AG09309 (cell line): ENCODE results near the gene ITGA11.

Experiments used
- DNase-seq: peaks from one replicate; pipeline ENCODE4 v3.0.0-alpha.2; 2010; ENCODE audit warnings: low read depth
- H3K4me3 ChIP-seq: 2 replicates; pipeline ENCODE4 v1.5.1; 2011; ENCODE audit warnings: mild to moderate bottlenecking, low read depth, low read length, moderate library complexity; ENCODE audit not compliant: control insufficient read depth
- TF ChIP-seq, protein P1 (sequence below): IDR thresholded peaks from 2 replicates; pipeline ENCODE4 v1.5.1; 2011; ENCODE audit warnings: mild to moderate bottlenecking, low read depth, low read length, inconsistent platforms; ENCODE audit not compliant: insufficient read depth, control insufficient read depth; ENCODE audit errors: missing control alignments

Gene ITGA11

DNA sequence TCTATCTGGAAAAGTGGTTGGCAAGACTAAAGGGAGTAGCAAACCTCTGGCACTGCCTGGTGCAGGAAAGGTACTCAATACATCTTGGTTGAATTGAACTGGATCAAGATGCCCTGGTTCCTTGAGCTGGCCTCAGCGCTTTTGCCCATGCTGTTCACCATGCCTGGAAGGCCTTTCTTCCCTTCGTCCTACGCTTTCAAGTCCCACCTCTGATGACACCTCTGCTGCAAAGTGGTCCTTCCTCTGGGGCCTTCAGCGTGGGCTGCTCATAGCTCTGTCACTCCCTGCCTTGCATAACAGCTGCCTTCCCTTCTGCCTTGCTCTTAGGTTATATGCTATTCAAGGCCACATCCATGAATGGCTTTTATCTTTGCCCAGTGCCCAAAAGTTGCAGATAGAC is 23.0 kb downstream of the ITGA11 start:
- no peak for DNase-seq

DNA sequence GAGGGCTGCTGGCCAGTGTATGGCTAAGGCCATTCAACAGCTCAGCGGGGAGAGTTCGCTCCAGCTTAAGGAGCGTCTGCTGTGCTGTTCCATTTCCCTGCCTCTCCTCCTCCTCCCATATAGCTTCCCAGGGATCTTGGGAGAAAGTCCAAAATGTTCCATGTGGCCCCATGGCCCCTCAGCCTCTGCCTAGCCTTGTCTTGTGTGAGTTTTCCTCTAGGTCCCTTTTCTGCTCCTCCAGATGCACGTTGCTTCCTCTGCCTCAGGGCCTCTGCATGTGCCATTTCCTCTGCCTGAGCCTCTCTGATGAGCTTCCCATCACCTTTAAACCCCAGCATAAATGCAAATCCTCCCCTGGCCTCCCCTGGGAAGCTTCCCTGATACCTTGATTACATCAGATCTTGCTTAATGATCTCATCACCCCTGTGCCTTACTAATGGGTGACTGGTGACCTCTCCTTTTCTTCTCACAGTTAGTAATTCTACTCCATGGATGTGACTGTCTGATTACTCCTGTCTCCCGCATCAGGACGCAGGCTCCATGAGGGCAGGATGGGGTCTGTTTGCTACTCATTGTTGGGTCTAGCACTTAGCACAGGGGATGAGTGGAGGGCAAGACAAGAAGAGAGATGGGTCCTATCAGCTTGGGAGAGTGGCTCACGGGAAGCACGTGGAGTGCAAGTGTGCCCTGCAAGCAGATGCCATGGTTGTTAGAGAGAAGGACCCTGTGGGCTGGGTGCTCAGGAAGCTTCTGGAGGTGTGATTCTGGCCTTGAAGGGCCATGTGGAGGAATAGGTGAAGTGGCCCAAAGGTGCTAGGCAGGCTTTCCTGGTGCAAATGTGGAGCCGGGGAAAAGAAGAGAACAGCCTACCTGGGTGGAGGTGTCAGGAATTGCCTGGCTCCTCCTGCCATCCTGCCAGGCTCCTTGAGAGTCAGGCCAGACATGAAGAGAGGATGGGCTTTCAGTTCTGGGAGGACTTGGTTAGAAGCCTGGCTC is 23.8 kb downstream of the ITGA11 start:
- DNase-seq, result no peak
- TF ChIP-seq, protein P1, sequence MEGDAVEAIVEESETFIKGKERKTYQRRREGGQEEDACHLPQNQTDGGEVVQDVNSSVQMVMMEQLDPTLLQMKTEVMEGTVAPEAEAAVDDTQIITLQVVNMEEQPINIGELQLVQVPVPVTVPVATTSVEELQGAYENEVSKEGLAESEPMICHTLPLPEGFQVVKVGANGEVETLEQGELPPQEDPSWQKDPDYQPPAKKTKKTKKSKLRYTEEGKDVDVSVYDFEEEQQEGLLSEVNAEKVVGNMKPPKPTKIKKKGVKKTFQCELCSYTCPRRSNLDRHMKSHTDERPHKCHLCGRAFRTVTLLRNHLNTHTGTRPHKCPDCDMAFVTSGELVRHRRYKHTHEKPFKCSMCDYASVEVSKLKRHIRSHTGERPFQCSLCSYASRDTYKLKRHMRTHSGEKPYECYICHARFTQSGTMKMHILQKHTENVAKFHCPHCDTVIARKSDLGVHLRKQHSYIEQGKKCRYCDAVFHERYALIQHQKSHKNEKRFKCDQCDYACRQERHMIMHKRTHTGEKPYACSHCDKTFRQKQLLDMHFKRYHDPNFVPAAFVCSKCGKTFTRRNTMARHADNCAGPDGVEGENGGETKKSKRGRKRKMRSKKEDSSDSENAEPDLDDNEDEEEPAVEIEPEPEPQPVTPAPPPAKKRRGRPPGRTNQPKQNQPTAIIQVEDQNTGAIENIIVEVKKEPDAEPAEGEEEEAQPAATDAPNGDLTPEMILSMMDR, result no peak
- no peak overlapping the region for H3K4me3 ChIP-seq

More for the DNA sequence above, 23.0 kb downstream of the ITGA11 start:
- H3K4me3 ChIP-seq, result no peak overlapping the region
- TF ChIP-seq, protein P1, result no peak

DNA sequence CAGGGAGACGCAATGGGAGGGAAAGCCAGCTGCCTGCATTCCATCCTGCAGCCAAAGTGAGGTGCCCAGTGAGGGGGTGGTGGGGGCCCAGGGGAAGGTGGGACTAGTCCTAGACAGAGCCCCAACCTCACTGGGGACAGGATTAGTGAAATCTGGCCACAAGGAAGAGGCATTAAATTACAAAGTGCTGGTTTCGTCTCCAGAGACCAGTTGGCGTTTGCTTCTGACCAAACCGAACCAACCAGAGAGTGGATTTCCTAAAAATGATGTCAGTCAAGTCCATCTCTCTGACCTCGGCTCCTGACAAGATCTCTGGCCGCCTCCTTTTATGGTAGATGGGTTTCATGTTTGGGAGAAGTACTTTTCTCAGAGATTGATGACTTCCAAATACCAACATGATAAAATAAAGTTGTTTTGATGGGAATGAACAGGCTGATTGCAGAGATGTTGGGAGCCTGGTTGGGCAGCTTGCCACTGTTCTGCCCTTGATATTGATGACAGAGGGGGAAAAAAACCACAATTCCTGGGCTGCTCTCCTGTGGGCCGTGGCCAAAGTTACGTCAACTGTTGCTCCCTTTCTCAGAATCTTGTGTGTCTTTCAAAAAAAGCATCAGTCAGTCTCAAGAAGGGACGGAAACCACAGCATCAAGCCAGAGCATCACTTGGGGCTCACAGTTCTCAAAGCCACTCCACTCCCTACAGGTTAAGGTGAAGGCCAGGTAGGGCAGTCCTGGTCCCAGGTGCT is 24.6 kb downstream of the ITGA11 start:
- no peak for DNase-seq

DNA sequence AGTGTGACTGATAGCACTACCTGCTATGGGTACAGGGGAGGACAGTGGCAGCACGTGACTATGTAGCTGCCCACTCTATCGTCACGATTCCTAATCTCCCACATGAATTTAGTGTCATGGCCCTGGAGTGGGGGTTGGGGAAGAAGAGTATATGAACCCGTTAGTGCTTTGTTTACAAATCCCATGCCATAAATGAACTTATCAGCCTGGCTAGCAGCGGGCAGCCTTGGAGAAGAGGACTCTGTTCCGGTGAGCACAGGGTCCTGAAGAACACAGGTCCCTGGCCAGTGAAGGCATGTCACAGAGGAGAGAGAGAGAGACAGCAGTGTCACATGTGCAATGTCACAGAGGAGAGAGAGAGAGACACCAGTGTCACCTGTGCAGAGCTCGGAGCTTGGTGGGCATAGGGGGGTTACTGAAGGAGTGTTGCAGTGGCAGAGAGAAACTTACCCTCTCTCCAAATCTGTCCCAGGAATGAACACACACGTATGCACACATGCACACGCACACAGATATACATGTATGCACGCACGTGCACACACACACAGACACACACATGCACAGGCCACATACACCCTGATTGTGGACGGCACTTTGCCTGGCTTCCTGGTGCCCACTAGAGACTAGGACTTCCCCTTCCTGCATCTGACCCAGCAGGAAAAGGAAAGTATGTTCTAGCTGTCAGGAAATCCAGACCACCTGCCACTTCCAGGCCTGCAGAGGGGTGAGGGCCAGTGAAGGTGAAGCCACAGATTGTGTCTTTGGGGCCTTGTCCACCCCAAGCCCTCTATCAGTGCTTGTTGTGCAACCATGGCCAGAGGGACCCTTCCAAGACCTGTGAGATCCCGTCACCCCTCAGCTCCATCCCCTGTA is 26.3 kb downstream of the ITGA11 start:
- no peak overlapping the region for H3K4me3 ChIP-seq
- no peak for DNase-seq
- TF ChIP-seq, protein P1, result no peak

More for the DNA sequence above, 24.6 kb downstream of the ITGA11 start:
- no peak overlapping the region for H3K4me3 ChIP-seq
- TF ChIP-seq, protein P1, result no peak

DNA sequence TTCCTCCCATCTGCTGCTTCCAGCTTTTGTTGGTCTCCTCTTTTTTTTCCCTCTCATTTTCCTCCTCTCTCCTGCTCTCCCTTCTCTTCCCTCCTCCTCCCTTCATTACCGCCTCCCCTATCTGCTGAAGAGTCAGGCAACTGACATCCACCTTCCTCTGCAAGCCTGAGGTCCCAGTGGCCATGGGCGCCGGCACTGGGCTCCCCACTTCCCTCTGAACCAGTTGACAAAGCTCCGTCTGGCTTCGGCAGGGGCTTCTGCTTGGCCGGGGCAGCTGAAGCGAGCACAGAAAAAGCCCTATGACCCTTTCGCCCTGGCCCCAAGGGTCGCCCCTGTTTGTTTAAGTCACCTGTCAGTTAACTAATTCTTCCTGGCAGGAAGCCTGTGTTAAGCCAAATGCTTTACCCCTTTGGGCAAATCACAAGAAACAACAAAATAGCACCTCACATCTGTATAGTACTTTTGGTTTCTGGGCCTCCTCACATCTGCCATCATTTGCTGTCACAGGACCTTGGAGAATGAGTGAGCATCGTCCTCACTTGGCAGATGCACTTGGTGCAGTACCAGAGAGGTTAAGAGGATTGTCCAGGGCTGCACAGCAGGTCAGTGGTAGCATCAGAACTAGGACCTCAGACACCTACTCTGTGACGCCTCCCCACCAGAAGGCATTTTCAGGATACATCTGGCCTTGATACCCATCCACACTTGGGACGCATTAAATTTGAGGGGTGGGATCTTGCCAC is 27.7 kb downstream of the ITGA11 start:
- DNase-seq, result no peak
- no peak overlapping the region for H3K4me3 ChIP-seq
- TF ChIP-seq, protein P1, result no peak
